Tibial nerve (tissue), 4 donors: ENCODE measurements around the gene LRRC56. TPM values are rescaled to one million over a fixed set of nuclear protein-coding genes. Genes with fewer than 3 reads are reported as not detected.

Source experiments
- DNase-seq, 2 donors: peaks; one replicate each; pipeline ENCODE4 v3.0.0-alpha.2; 2019; ENCODE audit warnings: low spot score in 2 of 2
- H3K27ac ChIP-seq, 4 donors: fragments of 200-600 bp; sonication (generic) in 3 of 4; one replicate each; pipeline ENCODE4 v1.5.1; 2017 to 2019; ENCODE audit warnings: mild to moderate bottlenecking in 1 of 4
- H3K27me3 ChIP-seq, 2 donors: fragments of 200-600 bp; sonication (generic) in 1 of 2; one replicate each; pipeline versions ENCODE4 v1.5.1 to v1.6.0; 2017 to 2019
- H3K36me3 ChIP-seq, 3 donors: fragments of 200-600 bp; sonication (generic); one replicate each; pipeline ENCODE4 v1.5.1; 2018 to 2019
- H3K4me1 ChIP-seq, 4 donors: fragments of 200-600 bp; sonication (generic) in 3 of 4; one replicate each; pipeline ENCODE4 v1.5.1; 2017 to 2019
- H3K4me3 ChIP-seq, 4 donors: fragments of 200-600 bp; sonication (generic) in 3 of 4; one replicate each; pipeline ENCODE4 v1.5.1; 2017 to 2019; ENCODE audit warnings: mild to moderate bottlenecking in 1 of 4, moderate library complexity in 1 of 4
- H3K9me3 ChIP-seq, 4 donors: fragments of 200-600 bp; sonication (generic) in 3 of 4; one replicate each; pipeline ENCODE4 v1.5.1; 2017 to 2019
- EP300 ChIP-seq, 2 donors: sonication (generic); formaldehyde crosslinking; IDR thresholded peaks; one replicate each; pipeline ENCODE4 v1.6.1; 2017; ENCODE audit warnings: antibody characterized with exemption in 2 of 2, mild to moderate bottlenecking in 1 of 2
- POLR2A ChIP-seq, 2 donors: fragments of 450-650 bp; IDR thresholded peaks; one replicate each; pipeline ENCODE4 v1.6.1; 2017; ENCODE audit warnings: antibody characterized with exemption in 2 of 2, mild to moderate bottlenecking in 2 of 2, moderate library complexity in 2 of 2
- WGBS, 2 donors: methylation state at CpG; one replicate each; pipeline ENCODE4 v1.1.5; 2018; 5-methylcytosine and 5-hydroxymethylcytosine counted together
- total RNA-seq, 4 donors: library from RNA; depleted of rRNA; stranded (reverse); fragments of >200 nt; gene quantifications; one replicate each; pipeline ENCODE4 v1.1.0, GENCODE V29; 2016
- TF ChIP-seq, protein P1 (sequence below), 5 experiments: fragments of 200-600 bp in 3 of 5; fragments of 450-650 bp in 2 of 5; sonication (generic) in 3 of 5; IDR thresholded peaks; one replicate each; pipeline ENCODE4 v1.5.1; 2016 to 2019; ENCODE audit warnings: antibody characterized with exemption in 5 of 5, mild to moderate bottlenecking in 3 of 5, moderate library complexity in 2 of 5

LRRC56 gene
- total RNA-seq, 4 donors from 2014 or later, result 0.22 to 1.4 (median 0.60) TPM; not detected in 1

DNA sequence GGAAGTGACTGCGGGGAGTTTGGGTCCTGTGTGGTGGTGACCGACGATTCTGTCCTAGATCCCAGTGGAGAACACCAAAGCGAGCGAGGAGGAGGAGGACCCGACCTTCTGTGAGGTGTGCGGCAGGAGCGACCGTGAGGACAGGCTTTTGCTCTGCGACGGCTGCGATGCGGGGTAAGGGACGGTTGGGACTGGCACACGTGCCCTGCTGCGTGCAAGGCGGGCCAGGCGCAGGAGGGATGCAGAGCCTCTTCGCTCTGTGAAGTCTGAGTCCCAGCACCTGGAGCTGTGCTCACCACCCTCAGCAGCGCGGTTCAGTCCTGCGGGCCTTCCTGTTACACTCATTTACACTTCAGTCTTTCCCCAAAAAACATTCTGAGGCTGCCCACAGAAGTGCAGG lies 55.2 kb downstream of the LRRC56 start:
- 91 to 96% methylated on average over 22 of the region's 22 CpGs for WGBS, 2 donors
- peaks cover 2 to 99% (median 42%) of the 10 kb centered on the region in 3 donors for H3K36me3 ChIP-seq

DNA sequence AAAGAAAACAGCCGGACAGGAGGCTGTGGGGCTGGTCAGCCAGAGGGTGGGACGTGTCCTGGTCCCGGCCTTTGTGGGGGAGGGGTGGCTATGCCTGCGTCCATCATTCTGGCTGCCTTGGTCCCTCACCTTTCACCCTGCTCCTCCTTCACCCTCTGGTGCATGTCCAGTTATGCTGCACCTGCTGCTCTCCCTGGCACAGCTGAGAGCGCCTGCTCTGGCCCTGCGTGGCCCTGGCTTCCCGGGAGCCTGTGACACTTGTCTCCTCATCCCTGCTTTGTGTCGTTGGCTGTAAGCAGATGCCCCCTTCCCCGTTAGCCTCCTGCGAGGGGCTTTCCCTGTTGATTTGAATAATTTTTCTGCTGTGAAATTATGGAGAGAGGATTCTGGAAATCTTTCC lies 55.6 kb downstream of the LRRC56 start:
- H3K27me3 ChIP-seq, result no peaks in the 10 kb centered on the region
- no peak for DNase-seq
- H3K36me3 ChIP-seq, result peaks cover 2 to 99% (median 46%) of the 10 kb centered on the region in 3 donors
- 91 to 92% methylated on average over 10 of the region's 10 CpGs for WGBS, 2 donors
- no peak overlapping the region for H3K4me3 ChIP-seq
- no peaks in the 10 kb centered on the region for H3K4me1 ChIP-seq
- no peaks in the 10 kb centered on the region for H3K9me3 ChIP-seq
- no peak overlapping the region for H3K27ac ChIP-seq
- TF ChIP-seq POLR2A (IDR thresholded peaks at IDR 0.05) (no peak), EP300 (IDR thresholded peaks at IDR 0.05) (no peak)
- TF ChIP-seq, protein P1, sequence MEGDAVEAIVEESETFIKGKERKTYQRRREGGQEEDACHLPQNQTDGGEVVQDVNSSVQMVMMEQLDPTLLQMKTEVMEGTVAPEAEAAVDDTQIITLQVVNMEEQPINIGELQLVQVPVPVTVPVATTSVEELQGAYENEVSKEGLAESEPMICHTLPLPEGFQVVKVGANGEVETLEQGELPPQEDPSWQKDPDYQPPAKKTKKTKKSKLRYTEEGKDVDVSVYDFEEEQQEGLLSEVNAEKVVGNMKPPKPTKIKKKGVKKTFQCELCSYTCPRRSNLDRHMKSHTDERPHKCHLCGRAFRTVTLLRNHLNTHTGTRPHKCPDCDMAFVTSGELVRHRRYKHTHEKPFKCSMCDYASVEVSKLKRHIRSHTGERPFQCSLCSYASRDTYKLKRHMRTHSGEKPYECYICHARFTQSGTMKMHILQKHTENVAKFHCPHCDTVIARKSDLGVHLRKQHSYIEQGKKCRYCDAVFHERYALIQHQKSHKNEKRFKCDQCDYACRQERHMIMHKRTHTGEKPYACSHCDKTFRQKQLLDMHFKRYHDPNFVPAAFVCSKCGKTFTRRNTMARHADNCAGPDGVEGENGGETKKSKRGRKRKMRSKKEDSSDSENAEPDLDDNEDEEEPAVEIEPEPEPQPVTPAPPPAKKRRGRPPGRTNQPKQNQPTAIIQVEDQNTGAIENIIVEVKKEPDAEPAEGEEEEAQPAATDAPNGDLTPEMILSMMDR (IDR thresholded peaks at IDR 0.05), result no peak

More for the DNA sequence above, 55.2 kb downstream of the LRRC56 start:
- Histone ChIP-seq H3K27me3 (no peaks in the 10 kb centered on the region), H3K9me3 (no peaks in the 10 kb centered on the region), H3K4me3 (no peak overlapping the region), H3K4me1 (no peaks in the 10 kb centered on the region), H3K27ac (no peak overlapping the region)
- no peak for DNase-seq
- TF ChIP-seq POLR2A (IDR thresholded peaks at IDR 0.05) (no peak), EP300 (IDR thresholded peaks at IDR 0.05) (no peak)
- TF ChIP-seq, protein P1 (IDR thresholded peaks at IDR 0.05), result no peak

DNA sequence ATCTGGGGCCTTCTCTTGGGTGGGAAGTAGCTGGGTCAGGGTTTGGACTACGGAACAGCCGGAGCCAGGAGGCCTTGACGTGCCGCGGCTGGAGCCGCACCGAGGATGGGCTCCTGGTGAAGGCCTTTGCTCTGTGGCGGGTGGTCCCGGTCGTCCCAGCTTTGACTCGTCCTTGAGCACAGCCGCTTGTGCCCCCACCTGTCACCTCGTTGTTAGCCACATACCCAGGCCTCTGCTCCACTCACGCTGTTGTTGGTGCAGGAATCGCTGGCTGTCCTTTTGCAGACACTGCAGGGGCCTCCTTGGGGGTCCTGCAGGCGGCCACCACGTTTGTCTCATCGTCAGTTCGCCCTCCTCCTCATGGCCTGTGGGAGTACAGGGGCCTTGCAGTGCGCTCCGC lies 56.0 kb downstream of the LRRC56 start:
- H3K4me1 ChIP-seq, result no peaks in the 10 kb centered on the region
- 91 to 94% methylated on average over 20 to 21 of the region's 21 CpGs for WGBS, 2 donors
- no peaks in the 10 kb centered on the region for H3K9me3 ChIP-seq
- peaks cover 2 to 99% (median 50%) of the 10 kb centered on the region in 3 donors for H3K36me3 ChIP-seq
- no peak overlapping the region for H3K27ac ChIP-seq
- DNase-seq, result no peak
- no peaks in the 10 kb centered on the region for H3K27me3 ChIP-seq
- H3K4me3 ChIP-seq, result no peak overlapping the region
- TF ChIP-seq EP300 (IDR thresholded peaks at IDR 0.05), result no peak
- TF ChIP-seq POLR2A (IDR thresholded peaks at IDR 0.05), result no peak
- TF ChIP-seq, protein P1 (IDR thresholded peaks at IDR 0.05), result no peak

DNA sequence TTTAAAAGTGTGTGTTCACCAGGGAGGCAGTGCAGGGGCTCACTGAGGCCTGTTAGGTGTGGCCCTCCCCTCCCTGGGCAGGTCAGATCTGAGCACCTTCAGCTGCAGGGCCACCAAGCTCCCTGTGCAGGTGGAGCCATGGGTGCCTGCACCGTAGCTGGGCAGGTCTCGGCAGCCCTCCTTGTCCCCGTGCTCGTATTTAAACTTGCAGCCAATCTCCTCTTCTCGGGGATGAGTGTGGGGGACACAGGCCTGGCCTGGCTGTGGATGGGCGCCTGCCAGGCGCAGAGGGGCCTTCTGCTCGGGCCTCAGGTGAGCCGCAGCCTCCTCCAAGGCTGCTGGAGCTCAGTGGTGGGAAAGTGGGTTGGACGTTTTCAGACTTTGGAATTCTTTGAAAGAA lies 58.1 kb downstream of the LRRC56 start:
- Histone ChIP-seq H3K36me3 (peaks cover 2 to 99% (median 54%) of the 10 kb centered on the region in 3 donors), H3K9me3 (no peaks in the 10 kb centered on the region), H3K27me3 (no peaks in the 10 kb centered on the region), H3K4me1 (no peaks in the 10 kb centered on the region), H3K4me3 (no peak overlapping the region), H3K27ac (no peak overlapping the region)
- TF ChIP-seq POLR2A (IDR thresholded peaks at IDR 0.05), result no peak
- TF ChIP-seq EP300 (IDR thresholded peaks at IDR 0.05), result no peak
- TF ChIP-seq, protein P1 (IDR thresholded peaks at IDR 0.05), result no peak
- 81 to 91% methylated on average over 10 of the region's 10 CpGs for whole genome bisulfite sequencing, 2 donors
- DNase-seq, result no peak

DNA sequence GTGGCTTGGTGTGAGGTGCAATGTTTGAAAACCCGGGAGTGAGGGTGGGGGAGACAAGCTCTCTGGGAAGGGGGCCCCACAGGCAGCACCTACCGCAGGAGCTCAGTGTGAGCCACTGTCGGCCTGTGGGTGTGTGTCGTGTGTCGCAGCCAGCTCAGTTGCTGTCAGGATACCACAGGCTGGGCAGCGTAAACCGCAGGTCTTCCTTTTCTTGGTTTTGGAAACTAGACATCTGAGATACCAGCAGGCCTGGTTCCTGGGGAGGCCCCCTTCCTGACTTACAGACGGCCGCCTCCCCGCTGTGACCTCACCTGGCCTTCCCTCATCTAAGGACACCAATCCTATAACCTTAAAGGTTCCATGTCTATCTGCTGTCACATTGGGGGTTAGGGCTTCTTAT lies 59.0 kb downstream of the LRRC56 start:
- no peak for DNase-seq
- no peaks in the 10 kb centered on the region for H3K4me1 ChIP-seq
- TF ChIP-seq, protein P1 (IDR thresholded peaks at IDR 0.05), result no peak
- TF ChIP-seq EP300 (IDR thresholded peaks at IDR 0.05) (no peak), POLR2A (IDR thresholded peaks at IDR 0.05) (no peak)
- no peaks in the 10 kb centered on the region for H3K9me3 ChIP-seq
- no peak overlapping the region for H3K27ac ChIP-seq
- 91 to 95% methylated on average over 8 to 10 of the region's 10 CpGs for WGBS, 2 donors
- H3K27me3 ChIP-seq, result no peaks in the 10 kb centered on the region
- no peak overlapping the region for H3K4me3 ChIP-seq
- peaks cover 2 to 99% (median 57%) of the 10 kb centered on the region in 3 donors for H3K36me3 ChIP-seq
